Lower leg skin (tissue), 4 donors: ENCODE results near the gene TCF7L1. TPM values are rescaled to one million over a fixed set of nuclear protein-coding genes. Genes with fewer than 3 reads are reported as not detected.
"Not testable (repeated sequence)": the region's sequence is repeated elsewhere in the genome, so short reads cannot be mapped to it uniquely, and the experiment has no call there.

Experiments
- DNase-seq, 2 donors: peaks; one replicate each; pipeline ENCODE4 v3.0.0-alpha.2; 2019; ENCODE audit warnings: low spot score in 2 of 2
- H3K4me3 ChIP-seq: fragments of 200-600 bp; sonication (generic); 2 replicates; pipeline ENCODE4 v1.5.1; 2017; ENCODE audit warnings: mild to moderate bottlenecking, low read depth; ENCODE audit not compliant: poor library complexity, severe bottlenecking
- POLR2A ChIP-seq, 2 donors: fragments of 450-650 bp; IDR thresholded peaks; one replicate each; pipeline ENCODE4 v1.6.1; 2016 to 2017; ENCODE audit warnings: antibody characterized with exemption in 2 of 2, mild to moderate bottlenecking in 1 of 2, moderate library complexity in 1 of 2
- WGBS, 2 donors: methylation state at CpG; one replicate each; pipeline ENCODE4 v1.1.5; 2018; 5-methylcytosine and 5-hydroxymethylcytosine counted together
- intact Hi-C: fragments of 100-400 bp; cut with DNase I; formaldehyde crosslinking; loops from one replicate; pipeline ENCODE4 v1.15.0; 2023; ENCODE audit warnings: low total_unique reads
- total RNA-seq, 4 donors: library from RNA; depleted of rRNA; stranded (reverse); fragments of >200 nt; gene quantifications; one replicate each; pipeline ENCODE4 v1.1.0, GENCODE V29; 2016
- TF ChIP-seq, protein P1 (sequence below), 3 donors: fragments of 450-650 bp; IDR thresholded peaks; one replicate each; pipeline ENCODE4 v1.5.1; 2016; ENCODE audit warnings: antibody characterized with exemption in 3 of 3, mild to moderate bottlenecking in 3 of 3, moderate library complexity in 2 of 3

Gene TCF7L1
- total RNA-seq, 4 donors from 2014 or later: 0.67 to 4.8 (median 1.9) TPM

DNA sequence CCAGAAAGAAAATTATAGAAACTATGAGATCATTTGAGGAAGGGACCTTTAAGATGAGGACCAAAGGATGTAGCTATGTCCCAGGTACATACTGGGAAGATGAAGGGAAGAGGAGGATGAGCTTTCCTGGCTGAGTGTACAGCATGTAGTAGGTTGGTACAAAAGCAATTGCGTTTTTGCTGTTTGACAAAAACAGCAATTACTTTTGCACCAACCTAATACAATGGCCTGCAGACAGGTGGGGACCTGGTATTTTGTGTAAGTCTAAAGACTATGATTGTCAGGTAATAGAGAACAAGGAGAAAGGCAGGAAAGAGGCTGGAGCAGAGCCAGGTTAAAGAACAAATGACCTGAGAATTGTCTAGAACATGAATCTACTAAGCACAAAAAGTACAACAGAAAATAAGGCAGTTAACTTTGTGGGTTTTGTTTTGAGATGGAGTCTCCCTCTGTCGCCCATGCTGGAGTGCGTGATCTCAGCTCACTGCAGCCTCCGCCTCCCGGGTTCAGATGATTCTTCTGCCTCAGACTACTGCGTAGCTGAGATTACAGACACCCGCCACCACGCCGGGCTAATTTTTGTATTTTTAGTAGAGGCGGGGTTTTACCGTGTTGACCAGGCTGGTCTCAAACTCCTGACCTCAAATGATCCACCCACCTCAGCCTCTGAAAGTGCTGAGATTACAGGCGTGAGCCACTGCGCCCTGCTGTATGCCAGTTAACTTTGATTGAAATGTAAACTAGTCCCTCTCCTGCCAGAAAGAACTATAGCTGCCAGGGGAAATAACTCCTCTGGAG lies 197.8 kb downstream of the TCF7L1 start:
- 84 to 85% methylated on average over 13 of the region's 13 CpGs for WGBS, 2 donors
- H3K4me3 ChIP-seq: no peak overlapping the region
- intact Hi-C loops: no loop called here
- DNase-seq: no peak
- TF ChIP-seq POLR2A (IDR thresholded peaks at IDR 0.05): no peak
- TF ChIP-seq, protein P1, sequence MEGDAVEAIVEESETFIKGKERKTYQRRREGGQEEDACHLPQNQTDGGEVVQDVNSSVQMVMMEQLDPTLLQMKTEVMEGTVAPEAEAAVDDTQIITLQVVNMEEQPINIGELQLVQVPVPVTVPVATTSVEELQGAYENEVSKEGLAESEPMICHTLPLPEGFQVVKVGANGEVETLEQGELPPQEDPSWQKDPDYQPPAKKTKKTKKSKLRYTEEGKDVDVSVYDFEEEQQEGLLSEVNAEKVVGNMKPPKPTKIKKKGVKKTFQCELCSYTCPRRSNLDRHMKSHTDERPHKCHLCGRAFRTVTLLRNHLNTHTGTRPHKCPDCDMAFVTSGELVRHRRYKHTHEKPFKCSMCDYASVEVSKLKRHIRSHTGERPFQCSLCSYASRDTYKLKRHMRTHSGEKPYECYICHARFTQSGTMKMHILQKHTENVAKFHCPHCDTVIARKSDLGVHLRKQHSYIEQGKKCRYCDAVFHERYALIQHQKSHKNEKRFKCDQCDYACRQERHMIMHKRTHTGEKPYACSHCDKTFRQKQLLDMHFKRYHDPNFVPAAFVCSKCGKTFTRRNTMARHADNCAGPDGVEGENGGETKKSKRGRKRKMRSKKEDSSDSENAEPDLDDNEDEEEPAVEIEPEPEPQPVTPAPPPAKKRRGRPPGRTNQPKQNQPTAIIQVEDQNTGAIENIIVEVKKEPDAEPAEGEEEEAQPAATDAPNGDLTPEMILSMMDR (IDR thresholded peaks at IDR 0.05): no peak

DNA sequence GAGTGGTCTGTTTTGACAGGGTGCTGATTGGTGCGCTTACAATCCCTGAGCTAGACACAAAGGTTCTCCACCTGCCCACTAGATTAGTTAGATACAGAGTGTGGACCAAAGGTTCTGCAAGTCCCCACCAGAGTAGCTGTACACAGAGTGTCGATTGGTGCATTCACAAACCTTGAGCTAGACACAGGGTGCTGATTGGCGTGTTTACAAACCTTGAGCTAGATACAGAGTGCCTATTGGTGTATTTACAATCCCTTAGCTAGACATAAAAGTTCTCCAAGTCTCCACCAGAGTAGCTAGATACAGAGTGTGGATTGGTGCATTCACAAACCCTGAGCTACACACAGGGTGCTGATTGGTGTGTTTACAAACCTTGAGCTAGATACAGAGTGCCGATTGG lies 200.7 kb downstream of the TCF7L1 start:
- H3K4me3 ChIP-seq, intact Hi-C loops, DNase-seq: not testable (repeated sequence)
- 93 to 96% methylated on average over 4 of the region's 4 CpGs for WGBS, 2 donors

DNA sequence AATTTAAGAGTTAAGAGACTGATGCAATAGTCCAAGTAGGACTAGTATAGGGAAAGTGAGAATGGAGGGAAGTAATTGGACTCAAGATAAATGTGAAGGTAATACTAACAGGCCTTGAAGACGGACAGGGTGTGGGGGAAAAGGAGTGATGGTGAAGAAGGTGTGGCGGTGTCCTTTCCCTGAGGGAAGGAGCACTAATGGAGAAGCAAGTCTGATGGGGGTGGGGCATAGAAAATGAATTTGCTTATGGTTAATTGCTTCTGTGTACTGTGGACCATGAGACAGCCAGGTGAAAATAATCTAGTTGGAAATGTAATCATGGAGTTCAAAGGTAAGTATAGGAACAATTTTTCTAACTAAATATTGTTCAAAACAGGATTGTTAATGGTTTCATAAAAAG lies 201.7 kb downstream of the TCF7L1 start:
- H3K4me3 ChIP-seq: no peak overlapping the region
- TF ChIP-seq, protein P1 (IDR thresholded peaks at IDR 0.05): no peak
- TF ChIP-seq POLR2A (IDR thresholded peaks at IDR 0.05): no peak
- no peak for DNase-seq
- 46 to 60% methylated on average over 2 of the region's 2 CpGs for WGBS, 2 donors
- intact Hi-C loops: no loop called here

DNA sequence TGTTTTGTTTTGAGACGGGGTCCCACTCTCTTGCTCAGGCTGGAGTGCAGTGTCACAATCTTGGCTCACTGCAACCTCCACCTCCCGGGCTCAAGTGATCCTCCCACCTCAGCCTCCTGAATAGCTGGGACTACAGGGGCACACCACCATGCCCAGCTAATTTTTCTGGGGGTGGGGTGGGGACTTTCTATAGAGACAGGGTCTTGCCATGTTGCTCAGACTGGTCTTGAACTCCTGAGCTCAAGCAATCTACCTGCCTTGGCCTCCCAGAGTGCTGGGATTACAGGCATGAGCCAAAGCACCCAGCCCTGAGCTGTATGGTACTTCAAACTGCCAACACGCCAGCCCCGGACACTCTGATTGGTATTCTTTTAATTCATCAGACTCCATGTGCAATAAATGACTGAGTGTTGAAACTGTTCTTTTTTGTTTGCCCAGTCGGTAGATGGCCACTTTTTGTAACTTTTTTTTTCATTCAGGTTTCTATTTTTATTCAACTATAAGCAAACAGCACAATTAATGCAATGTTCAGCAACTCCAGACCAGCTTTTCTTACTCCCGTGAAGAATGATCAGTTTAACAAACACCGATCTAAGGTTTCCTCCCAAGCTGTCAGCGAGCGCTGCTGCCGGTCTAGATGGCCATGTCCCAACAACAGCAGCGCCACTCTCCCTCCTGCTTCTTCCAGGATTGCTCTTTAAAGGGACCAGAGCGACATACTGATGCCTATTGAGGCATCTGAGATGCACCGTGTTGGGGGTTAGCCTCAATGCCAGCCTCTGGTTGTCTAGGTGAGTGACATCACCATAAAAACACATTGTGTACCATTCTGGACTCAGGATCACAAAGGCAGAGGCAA lies 207.1 kb downstream of the TCF7L1 start:
- no peak for DNase-seq
- intact Hi-C loops: no loop called here
- TF ChIP-seq, protein P1 (IDR thresholded peaks at IDR 0.05): no peak
- no peak for TF ChIP-seq POLR2A (IDR thresholded peaks at IDR 0.05)
- no peak overlapping the region for H3K4me3 ChIP-seq
- 33% methylated on average over 13 of the region's 13 CpGs for WGBS, 2 donors

DNA sequence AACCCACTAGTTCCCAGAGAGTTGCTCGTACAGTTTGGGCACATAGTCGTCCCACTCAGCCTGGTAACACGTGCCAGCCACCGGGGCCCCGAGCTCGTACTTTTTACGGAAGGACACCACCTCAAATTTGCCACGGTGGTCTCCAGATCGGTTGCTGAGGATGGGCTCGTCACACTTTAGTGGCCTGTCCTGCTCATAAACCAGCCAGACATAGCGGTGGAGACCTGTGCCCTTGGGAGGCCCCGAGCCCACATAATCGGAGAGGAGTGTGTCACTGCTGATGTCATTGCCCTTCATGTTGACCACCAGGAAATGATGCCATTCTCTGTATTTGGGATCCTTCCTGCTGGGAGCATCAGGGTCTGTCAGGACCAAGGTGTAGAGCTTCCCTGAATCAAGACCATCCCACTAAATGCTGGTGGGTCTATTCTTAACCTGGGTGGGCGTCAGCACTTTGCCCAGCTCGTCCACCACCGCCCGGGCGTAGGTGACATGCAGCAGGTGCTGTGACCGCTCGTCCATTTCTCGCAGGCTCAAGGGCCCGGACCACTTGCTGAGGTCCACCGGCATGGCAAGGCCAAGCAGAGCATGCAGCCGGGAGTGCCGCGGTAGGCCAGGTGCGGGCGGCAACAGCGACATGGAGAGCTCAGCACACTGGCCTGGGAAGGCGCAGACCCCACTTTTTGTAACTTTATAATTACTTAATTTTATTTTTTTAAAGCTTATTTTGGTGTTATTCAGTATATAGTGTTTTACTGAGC lies 208.3 kb downstream of the TCF7L1 start:
- intact Hi-C loops: no loop called here
- DNase-seq: no peak
- H3K4me3 ChIP-seq: no peak overlapping the region
- TF ChIP-seq POLR2A (IDR thresholded peaks at IDR 0.05): no peak
- TF ChIP-seq, protein P1 (IDR thresholded peaks at IDR 0.05): no peak
- 88 to 89% methylated on average over 27 to 30 of the region's 30 CpGs for WGBS, 2 donors

DNA sequence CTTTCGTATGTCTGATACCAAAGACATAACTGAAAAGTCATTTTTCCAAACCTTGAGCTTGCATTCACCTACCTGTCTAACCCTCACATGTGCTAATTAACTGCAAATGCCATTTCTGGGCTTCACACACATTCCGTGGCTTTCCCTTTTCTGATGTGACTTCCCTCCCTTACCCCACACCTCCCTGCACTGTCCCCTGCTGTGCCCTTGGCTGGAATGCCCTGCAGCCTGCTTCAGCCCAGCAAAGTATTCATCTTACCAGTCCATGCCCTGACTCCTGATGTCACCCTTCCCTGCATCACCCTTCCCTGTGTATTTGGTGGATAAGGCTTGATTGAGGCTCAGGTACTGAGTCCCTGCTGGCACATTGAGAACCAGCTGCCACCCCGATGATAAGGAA lies 209.0 kb downstream of the TCF7L1 start:
- H3K4me3 ChIP-seq: no peak overlapping the region
- intact Hi-C loops: no loop called here
- DNase-seq: no peak
- WGBS, 2 donors: 79 to 82% methylated on average over 3 of the region's 3 CpGs
- no peak for TF ChIP-seq POLR2A (IDR thresholded peaks at IDR 0.05)
- TF ChIP-seq, protein P1 (IDR thresholded peaks at IDR 0.05): no peak

DNA sequence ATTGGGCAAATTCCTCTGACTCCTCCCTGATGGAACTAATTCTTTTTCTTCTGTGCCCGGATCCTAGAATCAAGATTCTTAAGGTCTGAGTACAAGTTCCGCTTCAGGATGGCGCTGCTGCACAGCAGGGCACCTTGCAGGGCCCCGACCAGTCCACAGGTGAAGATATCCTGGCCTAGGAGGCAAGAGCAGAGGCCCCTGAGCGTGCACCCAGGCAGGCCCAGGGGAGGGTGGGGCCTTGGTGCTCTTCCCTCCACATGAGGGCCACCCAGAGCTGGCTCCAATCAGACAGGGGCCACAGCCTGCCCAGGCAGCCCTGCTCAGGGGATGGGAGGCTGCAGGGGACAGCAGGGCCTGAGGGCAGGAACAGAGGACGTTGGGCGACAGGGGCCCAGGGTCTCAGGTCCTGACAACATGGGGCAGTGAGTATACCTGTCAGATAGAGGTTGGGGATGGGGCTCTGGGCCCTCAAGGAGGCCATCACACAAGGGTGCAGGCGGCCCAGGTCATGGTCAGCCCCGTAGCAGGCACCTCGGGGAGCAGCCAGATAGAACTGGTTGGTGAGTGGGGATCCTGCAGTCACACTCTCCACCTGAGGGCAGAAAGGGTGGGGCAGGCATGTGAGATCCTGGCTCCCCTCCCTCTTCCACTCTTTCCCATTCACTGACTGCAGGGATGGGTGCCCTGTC lies 210.2 kb downstream of the TCF7L1 start:
- DNase-seq, H3K4me3 ChIP-seq, intact Hi-C loops: not testable (repeated sequence)
- 85 to 89% methylated on average over 10 of the region's 10 CpGs for WGBS, 2 donors
